Stimulated activated effector memory CD8-positive, alpha-beta T cell treated with anti-CD3 and anti-CD28 coated beads, Interleukin-12 subunit alpha, Interleukin-12 subunit beta, amount 100 ng/mL, for 72 hours (primary cell): ENCODE data around the gene PLA2G10.
A peak's percentile ranks its signal among the peaks of the same experiment; 100 is the strongest.
"Not testable (repeated sequence)": the region's sequence is repeated elsewhere in the genome, so short reads cannot be mapped to it uniquely, and the experiment has no call there.

Experiments
- ATAC-seq: fragments of 150-1000 bp; cut with Tn5 transposase; 2 replicates; pipeline ENCODE4 v1.10.0; 2021
- DNase-seq, 2 donors: peaks; one replicate each; pipeline ENCODE4 v3.0.0; 2021 to 2022; ENCODE audit warnings: low spot score in 2 of 2
- H3K27ac Mint-ChIP-seq: one replicate; pipeline ENCODE4 v1.8.0; 2022; ENCODE audit warnings: mild to moderate bottlenecking, mixed read lengths
- H3K36me3 Mint-ChIP-seq: one replicate; pipeline ENCODE4 v1.8.0; 2022; ENCODE audit warnings: mild to moderate bottlenecking, mixed read lengths
- H3K4me1 Mint-ChIP-seq: one replicate; pipeline ENCODE4 v1.8.0; 2022; ENCODE audit warnings: mixed read lengths
- H3K4me3 Mint-ChIP-seq: one replicate; pipeline ENCODE4 v1.8.0; 2022; ENCODE audit warnings: mild to moderate bottlenecking, mixed read lengths
- H3K9me3 Mint-ChIP-seq: one replicate; pipeline ENCODE4 v1.8.0; 2022; ENCODE audit warnings: mixed read lengths

Gene PLA2G10

DNA sequence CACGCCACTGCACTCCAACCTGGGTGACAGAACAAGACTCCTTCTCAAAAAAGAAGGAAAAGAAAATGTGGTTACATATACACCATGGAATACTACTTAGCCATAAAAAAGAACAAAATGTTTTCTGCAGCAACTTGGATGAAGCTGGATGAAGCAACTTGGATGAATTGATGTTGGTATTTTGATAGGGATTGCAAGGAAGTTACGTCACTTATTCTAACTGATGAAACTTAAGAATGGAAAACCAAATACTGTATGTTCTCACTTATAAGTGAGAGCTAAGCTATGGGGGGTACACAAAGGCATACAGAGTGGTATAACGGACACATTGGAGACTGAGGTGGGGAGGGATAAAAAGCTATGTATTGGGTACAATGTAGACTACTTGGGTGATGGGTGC lies 17.5 kb downstream of the PLA2G10 start:
- DNase-seq (no peak), ATAC-seq (no peak)
- H3K9me3 Mint-ChIP-seq = no peaks in the 10 kb centered on the region
- H3K4me3 Mint-ChIP-seq = no peak overlapping the region
- H3K36me3 Mint-ChIP-seq = peaks cover 7% of the 10 kb centered on the region
- H3K4me1 Mint-ChIP-seq = peaks cover 6% of the 10 kb centered on the region
- no peak overlapping the region for H3K27ac Mint-ChIP-seq

DNA sequence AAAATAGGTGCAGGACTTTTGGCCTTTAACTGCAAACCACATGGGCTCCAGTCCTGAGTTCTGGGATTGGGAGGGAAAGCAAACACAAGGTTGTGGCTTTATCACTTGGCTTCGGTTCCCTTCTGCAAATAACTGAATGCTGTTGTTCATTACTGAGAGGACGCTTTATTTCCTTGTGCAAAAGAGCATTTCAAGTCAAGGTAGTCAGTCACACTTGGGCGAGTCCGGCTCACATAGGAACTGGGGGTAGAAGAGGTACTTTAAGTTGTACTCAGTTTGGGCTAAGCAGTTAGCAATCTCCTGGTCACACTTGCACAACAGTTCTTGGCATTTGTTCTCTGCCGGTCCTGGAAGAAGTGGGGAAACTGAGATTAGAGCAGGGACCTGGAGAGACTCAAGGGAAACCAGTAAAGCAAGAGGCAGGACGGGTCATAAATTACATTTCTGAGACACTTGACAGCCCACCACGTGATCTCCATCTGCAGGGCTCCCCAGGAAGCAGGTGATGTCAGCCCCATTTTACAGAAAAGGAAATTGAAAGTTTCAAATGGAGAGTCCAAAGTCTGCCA lies 21.6 kb downstream of the PLA2G10 start:
- H3K4me1 Mint-ChIP-seq = peaks cover 6% of the 10 kb centered on the region
- DNase-seq (no peak), ATAC-seq (no peak)

DNA sequence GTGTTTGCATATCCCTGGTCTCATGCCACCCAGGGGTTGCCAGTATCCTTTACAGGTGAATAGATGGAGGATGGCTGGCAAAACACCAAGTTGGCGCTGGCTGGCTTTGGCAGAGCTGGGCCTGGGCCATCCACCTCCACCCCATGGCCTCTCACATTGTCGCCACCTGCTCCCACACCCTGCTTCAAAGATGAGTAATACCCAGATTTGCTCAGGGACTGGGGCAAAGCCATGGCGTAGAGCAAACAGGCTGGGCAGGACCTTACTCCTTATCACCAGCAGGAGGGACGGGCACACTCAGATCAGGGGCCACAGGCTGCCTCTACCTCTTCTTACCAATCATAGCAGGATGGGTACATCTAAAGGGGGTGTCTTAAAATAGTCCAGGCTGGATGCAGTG lies 24.3 kb downstream of the PLA2G10 start:
- peaks cover 58% of the 10 kb centered on the region for H3K36me3 Mint-ChIP-seq
- H3K9me3 Mint-ChIP-seq = no peaks in the 10 kb centered on the region
- H3K4me3 Mint-ChIP-seq = no peak overlapping the region
- ATAC-seq (peak; percentile 50), DNase-seq (no peak)
- H3K4me1 Mint-ChIP-seq = peaks cover 6% of the 10 kb centered on the region
- H3K27ac Mint-ChIP-seq = no peak overlapping the region

More for the DNA sequence above, 21.6 kb downstream of the PLA2G10 start:
- H3K4me3 Mint-ChIP-seq = no peak overlapping the region
- no peak overlapping the region for H3K27ac Mint-ChIP-seq
- H3K36me3 Mint-ChIP-seq = peaks cover 31% of the 10 kb centered on the region
- no peaks in the 10 kb centered on the region for H3K9me3 Mint-ChIP-seq

DNA sequence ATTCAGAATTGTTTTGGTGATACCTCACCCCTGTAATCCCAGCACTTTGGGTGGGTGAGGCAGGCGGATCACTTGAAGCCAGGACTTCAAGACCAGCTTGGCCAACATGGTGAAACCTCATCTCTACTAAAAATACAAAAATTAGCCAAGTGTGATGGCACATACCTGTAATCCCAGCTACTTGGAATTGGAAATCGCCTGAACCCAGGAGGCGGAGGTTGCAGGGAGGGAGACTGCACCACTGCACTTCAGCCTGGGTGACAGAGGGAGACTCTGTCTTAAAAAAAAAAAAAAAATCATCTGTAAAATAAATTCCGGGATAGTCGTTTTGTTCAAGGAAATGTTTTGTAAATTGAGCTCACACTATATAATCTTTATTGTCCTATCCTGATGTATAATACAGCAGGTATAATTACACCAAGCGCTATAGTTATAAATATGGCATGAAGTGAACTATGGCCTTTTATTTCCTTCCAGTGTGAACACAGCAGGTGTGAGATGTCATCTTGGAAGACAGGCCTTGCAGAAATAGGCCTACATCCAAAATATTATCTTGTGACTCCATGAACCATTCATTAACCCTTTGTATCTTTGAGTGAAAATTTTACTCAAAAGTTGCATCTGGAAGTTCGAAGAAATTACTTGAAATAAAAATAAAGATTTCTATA lies 25.4 kb downstream of the PLA2G10 start:
- Mint-ChIP-seq H3K9me3 (no peaks in the 10 kb centered on the region), H3K4me3 (no peak overlapping the region), H3K4me1 (peaks cover 6% of the 10 kb centered on the region), H3K36me3 (peaks cover 69% of the 10 kb centered on the region), H3K27ac (no peak overlapping the region)
- no peak for DNase-seq
- no peak for ATAC-seq

DNA sequence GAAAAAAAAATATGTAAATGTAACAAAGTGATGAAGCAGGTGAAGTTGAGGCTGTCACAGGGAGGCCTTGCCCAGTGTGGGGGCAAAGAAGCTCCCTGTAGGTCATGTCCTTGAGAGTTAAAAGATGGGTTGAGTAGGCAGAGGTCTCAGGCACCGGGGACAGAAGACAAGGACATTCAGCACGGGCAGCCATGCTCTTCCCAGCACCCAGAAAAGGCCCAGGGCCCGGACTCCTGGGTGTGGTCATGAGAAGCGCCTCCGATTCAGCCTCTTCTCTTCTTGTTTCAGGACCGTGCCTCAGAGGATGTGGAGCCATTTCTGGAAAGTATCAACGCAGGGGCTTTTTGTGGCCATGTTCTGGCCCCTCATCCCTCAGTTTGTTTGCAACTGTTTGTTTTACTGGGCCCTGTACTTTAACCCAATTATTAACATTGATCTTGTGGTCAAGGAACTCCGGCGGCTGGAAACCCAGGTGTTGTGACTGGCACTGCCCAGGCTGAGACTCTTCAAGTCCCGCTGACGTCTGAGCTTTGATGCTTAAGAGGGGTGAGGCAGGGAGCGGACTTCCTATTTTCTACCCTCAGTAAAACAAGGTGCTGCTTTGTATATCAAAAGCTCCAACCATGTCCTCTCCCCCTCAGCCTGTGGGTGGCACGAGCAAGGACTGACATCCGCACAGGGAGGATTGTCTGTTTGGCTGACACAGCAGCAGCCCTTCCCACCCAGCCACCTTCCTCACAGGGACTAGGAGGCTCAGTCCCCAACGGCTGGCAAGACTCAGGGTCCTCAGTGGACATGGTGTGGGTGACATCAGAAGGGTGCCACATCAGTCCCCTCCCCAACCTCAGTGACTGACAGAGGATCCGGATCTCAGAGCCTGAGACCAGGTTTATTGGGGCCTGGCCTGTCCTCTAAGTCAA lies 26.5 kb downstream of the PLA2G10 start:
- Mint-ChIP-seq H3K27ac (no peak overlapping the region), H3K9me3 (no peaks in the 10 kb centered on the region), H3K36me3 (peaks cover 74% of the 10 kb centered on the region), H3K4me1 (peaks cover 4% of the 10 kb centered on the region), H3K4me3 (no peak overlapping the region)
- no peak for DNase-seq
- ATAC-seq = no peak

DNA sequence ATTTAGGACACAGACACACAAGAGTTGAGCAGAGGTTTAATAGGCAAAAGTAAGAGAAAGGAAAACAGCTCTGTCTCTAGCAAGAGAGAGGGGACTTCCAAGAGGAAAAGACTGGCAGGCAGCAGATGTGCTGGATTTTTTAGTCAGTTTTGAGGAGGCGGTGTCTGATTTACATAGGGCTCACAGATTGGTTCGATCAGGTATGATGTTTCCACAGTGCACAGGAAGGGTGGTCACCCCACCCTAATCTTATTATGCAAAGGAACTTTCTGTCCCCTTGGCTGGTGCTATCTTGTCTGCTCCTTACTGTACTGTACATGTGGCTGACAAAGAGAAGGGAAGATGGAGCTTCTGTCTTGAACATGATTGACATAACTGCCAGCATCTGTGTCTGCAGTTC lies 36.0 kb downstream of the PLA2G10 start:
- H3K36me3 Mint-ChIP-seq = peaks cover 100% of the 10 kb centered on the region
- no peaks in the 10 kb centered on the region for H3K9me3 Mint-ChIP-seq
- H3K27ac Mint-ChIP-seq = peak overlapping the region; percentile 90
- DNase-seq (no peak), ATAC-seq (no peak)
- H3K4me3 Mint-ChIP-seq = no peak overlapping the region
- no peaks in the 10 kb centered on the region for H3K4me1 Mint-ChIP-seq

DNA sequence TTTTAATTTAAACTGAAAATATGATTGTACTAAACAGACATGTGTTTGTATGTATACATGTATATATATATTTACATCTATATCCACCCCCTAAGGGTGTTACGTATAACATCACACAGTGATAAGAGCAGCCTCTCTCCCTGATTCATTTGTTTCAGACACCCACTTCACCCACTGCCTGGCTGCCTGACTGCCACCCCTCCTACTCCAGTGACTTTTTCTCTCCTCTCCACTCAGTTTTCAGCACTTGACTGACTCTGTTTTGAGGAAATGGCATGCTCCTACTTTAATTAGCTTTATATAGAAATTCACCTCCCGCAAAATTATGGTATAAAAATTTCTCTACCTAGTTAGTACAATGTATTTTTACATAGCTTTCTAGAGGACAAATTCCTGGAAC lies 41.4 kb downstream of the PLA2G10 start:
- no peak overlapping the region for H3K27ac Mint-ChIP-seq
- peaks cover 100% of the 10 kb centered on the region for H3K36me3 Mint-ChIP-seq
- no peaks in the 10 kb centered on the region for H3K9me3 Mint-ChIP-seq
- ATAC-seq (no peak), DNase-seq (no peak)
- peaks cover 12% of the 10 kb centered on the region for H3K4me1 Mint-ChIP-seq
- no peak overlapping the region for H3K4me3 Mint-ChIP-seq

DNA sequence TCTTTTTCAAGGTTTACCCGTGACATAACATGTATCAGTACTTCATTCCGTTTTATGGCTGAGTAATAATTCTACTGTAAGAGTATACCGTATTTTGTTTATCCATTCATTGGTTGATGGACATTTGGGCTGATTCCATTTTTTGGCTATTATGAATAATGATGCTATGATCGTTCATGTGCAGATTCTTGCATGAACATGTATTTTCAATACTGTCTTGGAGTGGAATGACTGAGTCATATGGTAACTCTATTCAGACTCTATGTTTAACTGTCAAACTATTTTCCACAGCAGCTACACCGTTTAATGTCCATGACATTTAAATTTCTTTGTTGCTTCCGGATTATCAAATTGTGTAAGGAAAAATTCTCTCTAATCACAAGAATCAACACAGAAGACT lies 43.5 kb downstream of the PLA2G10 start:
- Mint-ChIP-seq H3K4me1 (peaks cover 12% of the 10 kb centered on the region), H3K36me3 (peaks cover 100% of the 10 kb centered on the region), H3K27ac (peak overlapping the region; percentile 40), H3K4me3 (no peak overlapping the region), H3K9me3 (no peaks in the 10 kb centered on the region)
- no peak for ATAC-seq
- DNase-seq = no peak

DNA sequence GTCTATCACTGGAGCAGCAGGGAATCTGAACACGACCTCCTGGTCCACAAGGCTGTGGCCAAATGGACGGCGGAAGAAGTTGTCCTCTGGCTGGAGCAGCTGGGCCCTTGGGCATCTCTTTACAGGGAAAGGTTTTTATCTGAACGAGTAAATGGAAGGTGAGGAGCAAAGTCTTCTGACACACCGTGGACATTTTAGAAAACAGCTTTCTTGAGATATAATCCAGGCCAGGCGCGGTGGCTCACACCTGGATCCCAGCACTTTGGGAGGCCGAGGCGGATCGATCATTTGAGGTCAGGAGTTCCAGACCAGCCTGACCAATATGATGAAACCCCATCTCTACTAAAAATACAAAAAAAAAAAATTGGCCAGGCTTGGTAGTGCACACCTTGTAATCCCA lies 44.3 kb downstream of the PLA2G10 start:
- H3K4me1 Mint-ChIP-seq = peaks cover 12% of the 10 kb centered on the region
- H3K36me3 Mint-ChIP-seq = peaks cover 100% of the 10 kb centered on the region
- DNase-seq (no peak), ATAC-seq (no peak)
- H3K27ac Mint-ChIP-seq = peak overlapping the region; percentile 40
- no peaks in the 10 kb centered on the region for H3K9me3 Mint-ChIP-seq
- no peak overlapping the region for H3K4me3 Mint-ChIP-seq

DNA sequence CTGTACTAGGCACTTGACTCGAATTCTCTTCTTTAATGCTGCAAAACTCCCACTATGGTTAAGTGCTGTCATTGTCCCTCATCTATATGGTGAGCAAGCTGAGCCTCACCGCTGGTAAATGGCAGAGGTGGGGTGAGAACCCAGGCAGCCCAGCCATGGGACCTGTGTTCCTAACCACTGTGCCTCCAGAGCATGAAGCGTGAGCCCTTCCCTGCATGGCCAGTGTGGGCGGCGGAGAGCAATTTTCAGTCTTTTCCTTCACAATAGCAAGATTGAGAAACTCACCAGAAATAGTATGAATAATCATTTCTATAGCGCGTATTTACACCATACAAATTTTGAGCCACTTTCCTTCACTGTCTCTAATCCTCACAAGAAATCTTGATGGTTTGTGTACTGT lies 52.2 kb downstream of the PLA2G10 start:
- Mint-ChIP-seq H3K4me3 (no peak overlapping the region), H3K36me3 (peaks cover 86% of the 10 kb centered on the region), H3K9me3 (no peaks in the 10 kb centered on the region), H3K27ac (peak overlapping the region; percentile 29), H3K4me1 (peaks cover 26% of the 10 kb centered on the region)
- ATAC-seq = no peak
- no peak for DNase-seq

DNA sequence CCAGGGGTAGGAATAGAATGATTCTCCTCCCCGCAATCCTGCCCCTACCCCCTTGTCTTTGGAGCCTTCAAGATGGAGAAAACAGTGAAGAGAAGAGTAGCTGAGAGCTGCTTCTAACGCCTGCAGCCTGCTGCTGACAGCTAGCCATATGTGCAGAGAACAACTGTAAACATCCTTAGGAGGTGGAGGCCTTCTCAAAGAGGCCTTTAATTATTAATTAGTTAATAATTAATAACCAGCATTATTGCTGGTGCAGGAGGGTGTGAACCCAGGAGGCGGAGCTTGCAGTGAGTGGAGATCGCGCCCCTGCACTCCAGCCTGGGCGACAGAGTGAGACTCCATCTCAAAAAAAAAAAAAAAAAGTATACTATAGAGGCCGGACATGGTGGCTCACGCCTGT lies 52.9 kb downstream of the PLA2G10 start:
- peaks cover 32% of the 10 kb centered on the region for H3K4me1 Mint-ChIP-seq
- ATAC-seq (no peak), DNase-seq (no peak)
- H3K36me3 Mint-ChIP-seq = peaks cover 85% of the 10 kb centered on the region
- H3K9me3 Mint-ChIP-seq = no peaks in the 10 kb centered on the region
- peak overlapping the region; percentile 88 for H3K27ac Mint-ChIP-seq
- no peak overlapping the region for H3K4me3 Mint-ChIP-seq

DNA sequence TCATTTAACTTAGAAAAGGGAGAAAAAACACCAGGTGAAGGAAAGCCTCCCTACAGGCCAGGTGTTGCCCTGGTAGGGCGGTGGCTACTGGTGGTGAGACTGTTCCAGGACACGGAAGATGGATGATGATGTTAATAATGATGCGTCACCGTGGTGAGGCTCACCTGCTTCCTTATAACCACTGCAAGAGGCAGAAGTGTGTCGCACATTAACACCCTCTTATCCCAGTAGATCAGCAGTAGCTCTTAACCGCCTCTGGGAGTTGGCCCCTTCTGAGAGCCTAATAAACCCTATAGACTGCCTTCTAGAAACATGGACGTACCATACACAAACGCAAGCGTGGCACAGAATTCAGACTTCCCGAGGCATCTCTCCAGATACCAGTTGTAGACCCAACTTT lies 53.6 kb downstream of the PLA2G10 start:
- no peaks in the 10 kb centered on the region for H3K9me3 Mint-ChIP-seq
- no peak overlapping the region for H3K4me3 Mint-ChIP-seq
- DNase-seq = no peak
- H3K36me3 Mint-ChIP-seq = peaks cover 78% of the 10 kb centered on the region
- peaks cover 37% of the 10 kb centered on the region for H3K4me1 Mint-ChIP-seq
- ATAC-seq = no peak
- peak overlapping the region; percentile 88 for H3K27ac Mint-ChIP-seq

DNA sequence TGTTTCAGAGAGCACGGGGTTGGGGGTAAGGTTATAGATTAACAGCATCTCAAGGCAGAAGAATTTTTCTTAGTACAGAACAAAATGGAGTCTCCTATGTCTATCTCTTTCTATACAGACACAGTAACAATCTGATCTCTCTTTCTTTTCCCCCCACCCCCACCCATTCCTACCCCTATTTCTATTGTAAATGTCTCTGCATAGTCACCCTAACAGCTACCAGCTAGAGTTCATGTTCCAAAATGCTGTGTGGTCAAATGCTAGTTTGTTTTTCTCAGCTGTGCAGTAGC lies 57.2 kb downstream of the PLA2G10 start:
- not testable (repeated sequence) for ATAC-seq, H3K27ac Mint-ChIP-seq, H3K9me3 Mint-ChIP-seq, H3K4me3 Mint-ChIP-seq, DNase-seq
- Mint-ChIP-seq H3K36me3 (peaks cover 72% of the 10 kb centered on the region), H3K4me1 (peaks cover 53% of the 10 kb centered on the region)

DNA sequence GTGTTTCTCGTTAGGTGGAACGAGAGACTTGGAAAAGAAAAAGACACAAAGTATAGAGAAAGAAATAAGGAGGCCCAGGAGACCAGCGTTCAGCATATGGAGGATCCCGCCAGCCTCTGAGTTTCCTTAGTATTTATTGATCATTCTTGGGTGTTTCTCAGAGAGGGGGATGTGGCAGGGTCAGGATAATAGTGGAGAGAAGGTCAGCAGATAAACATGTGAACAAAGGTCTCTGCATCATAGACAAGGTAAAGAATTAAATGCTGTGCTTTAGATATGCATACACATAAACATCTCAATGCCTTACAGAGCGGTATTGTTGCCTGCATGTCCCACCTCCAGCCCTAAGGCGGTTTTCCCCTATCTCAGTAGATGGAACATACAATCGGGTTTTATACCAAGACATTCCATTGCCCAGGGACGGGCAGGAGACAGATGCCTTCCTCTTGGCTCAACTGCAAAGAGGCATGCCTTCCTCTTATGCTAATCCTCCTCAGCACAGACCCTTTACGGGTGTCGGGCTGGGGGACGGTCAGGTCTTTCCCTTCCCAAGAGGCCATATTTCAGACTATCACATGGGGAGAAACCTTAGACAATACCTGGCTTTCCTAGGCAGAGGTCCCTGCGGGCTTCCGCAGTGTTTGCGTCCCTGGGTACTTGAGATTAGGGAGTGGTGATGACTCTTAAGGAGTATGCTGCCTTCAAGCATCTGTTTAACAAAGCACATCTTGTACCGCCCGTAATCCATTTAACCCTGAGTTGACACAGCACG lies 57.7 kb downstream of the PLA2G10 start:
- ATAC-seq, H3K4me3 Mint-ChIP-seq, DNase-seq, H3K9me3 Mint-ChIP-seq: not testable (repeated sequence)
- Mint-ChIP-seq H3K36me3 (peaks cover 72% of the 10 kb centered on the region), H3K27ac (peak overlapping the region; percentile 67), H3K4me1 (peaks cover 50% of the 10 kb centered on the region)

DNA sequence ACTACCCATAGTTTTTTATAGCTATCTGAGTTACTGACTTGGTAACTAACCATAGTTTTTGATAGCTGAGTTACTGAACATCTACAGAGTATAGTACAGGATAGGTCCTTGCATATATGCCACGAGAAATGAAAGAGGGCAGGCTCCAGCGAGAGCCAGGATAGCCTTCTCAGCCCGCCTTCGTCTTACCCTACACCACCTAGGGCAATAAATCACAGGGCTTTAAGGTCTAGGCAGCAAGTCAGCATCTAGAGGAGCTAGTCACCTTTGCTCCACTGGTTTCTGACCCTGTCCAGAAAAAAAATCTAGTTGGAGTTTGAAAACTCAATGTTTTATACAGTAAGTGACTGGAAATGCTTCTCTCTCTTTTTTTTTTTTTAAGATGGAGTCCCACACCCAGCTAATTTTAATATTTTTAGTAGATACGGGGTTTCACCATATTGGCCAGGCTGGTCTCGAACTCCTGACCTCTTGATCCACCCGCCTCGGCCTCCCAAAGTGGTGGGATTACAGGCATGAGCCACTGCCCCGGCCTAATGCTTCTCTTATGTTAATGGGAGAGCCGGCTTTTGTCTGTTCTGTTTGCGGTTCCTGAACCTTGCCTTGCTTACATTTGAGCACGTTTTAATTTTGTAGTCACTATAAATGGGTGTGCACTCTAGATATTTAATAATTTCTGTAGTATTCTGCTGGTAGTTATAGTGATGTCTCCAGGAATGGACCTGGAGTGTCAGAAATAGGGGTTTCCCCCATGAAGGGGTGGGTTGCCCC lies 58.5 kb downstream of the PLA2G10 start:
- no peak for ATAC-seq
- Mint-ChIP-seq H3K9me3 (no peaks in the 10 kb centered on the region), H3K36me3 (peaks cover 65% of the 10 kb centered on the region), H3K27ac (peak overlapping the region; percentile 67), H3K4me1 (peaks cover 43% of the 10 kb centered on the region), H3K4me3 (no peak overlapping the region)
- DNase-seq = no peak
